ENCODE results near the gene PROSER3. TPM values are rescaled to one million over a fixed set of nuclear protein-coding genes. Genes with fewer than 3 reads are reported as not detected.

The PROSER3 gene
- total RNA-seq, 1 donor from 2014 or later: 6.1 TPM

DNA sequence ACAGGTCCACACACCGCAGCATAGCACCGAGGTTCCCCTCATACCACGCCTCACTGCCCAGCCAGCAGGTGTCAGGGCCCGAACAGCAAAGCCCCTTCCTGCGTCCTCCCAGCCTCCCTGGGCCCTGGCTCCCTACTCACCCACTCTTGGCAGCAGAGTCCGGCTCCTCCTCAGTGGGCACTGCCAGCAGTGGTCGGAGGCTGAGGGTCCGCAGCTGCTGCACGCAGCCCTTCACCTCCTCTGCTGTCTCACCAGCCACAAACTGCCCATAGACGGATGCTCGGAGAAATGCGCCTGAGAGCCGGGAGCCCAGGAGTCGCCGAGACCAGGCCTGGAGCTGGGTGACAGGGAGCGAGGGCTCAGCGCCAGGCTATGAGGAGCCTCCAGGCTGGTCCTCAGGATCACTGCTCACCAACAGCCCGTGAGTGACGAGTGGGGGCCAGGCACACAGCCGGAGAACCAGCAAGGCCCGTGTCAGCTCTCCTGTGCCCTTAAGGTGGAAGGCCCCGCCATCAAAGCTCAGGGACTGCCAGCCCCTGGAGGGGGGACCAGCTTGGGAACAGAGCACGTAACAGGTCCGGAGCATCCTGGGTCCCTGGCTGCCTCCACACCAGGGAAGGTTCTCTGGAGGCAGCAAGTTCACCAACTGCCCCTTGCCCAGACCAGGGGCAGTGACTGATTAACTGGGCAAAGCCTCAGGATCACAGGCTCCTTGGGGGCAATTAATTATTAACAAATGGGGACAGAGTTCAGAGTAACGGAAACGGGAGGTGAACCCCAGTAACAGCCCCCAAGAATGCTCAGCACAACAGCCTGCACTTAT lies 54.5 kb downstream of the PROSER3 start, which contains the start of gene PRODH2:
Gene PRODH2, minus strand, starts transcription at position 626 of the 823 bp plus-strand sequence. Its CDS starts 40 bp downstream, at position 586.
- no peak within 1 kb of the TSS for H3K4me3 ChIP-seq (ENCODE audit: low read depth, low read length)
- DNase-seq (ENCODE audit: low read depth): no peak
- TF ChIP-seq, protein P1, sequence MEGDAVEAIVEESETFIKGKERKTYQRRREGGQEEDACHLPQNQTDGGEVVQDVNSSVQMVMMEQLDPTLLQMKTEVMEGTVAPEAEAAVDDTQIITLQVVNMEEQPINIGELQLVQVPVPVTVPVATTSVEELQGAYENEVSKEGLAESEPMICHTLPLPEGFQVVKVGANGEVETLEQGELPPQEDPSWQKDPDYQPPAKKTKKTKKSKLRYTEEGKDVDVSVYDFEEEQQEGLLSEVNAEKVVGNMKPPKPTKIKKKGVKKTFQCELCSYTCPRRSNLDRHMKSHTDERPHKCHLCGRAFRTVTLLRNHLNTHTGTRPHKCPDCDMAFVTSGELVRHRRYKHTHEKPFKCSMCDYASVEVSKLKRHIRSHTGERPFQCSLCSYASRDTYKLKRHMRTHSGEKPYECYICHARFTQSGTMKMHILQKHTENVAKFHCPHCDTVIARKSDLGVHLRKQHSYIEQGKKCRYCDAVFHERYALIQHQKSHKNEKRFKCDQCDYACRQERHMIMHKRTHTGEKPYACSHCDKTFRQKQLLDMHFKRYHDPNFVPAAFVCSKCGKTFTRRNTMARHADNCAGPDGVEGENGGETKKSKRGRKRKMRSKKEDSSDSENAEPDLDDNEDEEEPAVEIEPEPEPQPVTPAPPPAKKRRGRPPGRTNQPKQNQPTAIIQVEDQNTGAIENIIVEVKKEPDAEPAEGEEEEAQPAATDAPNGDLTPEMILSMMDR (IDR thresholded peaks at IDR 0.05; ENCODE audit: insufficient read depth, low read length, poor library complexity, severe bottlenecking): no peak

DNA sequence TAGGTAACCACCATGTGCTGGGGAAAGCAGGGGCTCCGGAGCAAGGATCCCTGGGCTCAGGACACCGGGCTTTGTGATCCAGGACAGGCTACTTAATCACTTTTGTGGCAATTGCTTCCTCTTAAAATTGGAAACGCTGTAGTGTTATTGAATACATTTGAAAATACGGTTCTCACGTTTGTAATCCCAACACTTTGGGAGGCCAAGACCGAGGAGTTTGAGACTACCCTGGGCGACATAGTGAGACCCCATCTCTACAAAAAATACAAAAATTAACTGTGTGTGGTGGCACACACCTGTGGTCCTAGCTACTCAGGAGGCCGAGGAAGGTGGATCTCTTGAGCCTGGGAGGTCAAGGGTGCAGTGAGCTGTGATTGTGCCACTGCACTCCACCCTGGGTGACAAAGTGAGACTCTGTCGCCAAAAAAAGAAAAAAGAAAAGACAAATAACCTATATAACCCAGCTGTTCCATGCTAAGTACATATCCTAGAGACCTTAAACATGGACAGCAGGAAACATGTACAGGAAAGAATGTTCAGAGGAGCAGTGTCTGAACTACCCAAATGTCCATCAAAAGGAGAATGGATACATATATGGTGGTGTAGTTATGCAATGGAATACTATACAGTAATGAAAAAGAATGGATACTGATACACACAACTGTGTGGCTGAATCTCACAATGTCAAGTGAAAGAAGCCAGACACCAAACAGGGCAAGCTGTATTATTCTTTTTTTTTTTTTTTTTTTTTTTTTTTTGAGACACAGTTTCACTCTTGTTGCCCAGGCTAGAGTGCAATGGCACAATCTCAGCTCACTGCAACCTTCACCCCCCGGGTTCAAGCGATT lies 55.3 kb downstream of the PROSER3 start:
- Histone ChIP-seq H3K36me3 (ENCODE audit: control insufficient read depth, insufficient read depth, low read length) (no peaks in the 10 kb centered on the region), H3K4me3 (ENCODE audit: low read depth, low read length) (no peak overlapping the region), H3K27me3 (ENCODE audit: control insufficient read depth, insufficient read depth, low read length) (peaks cover 8% of the 10 kb centered on the region)
- TF ChIP-seq, protein P1 (IDR thresholded peaks at IDR 0.05; ENCODE audit: insufficient read depth, low read length, poor library complexity, severe bottlenecking): no peak
- no peak for DNase-seq (ENCODE audit: low read depth)

More for the DNA sequence above, 54.5 kb downstream of the PROSER3 start, which contains the start of gene PRODH2:
- H3K36me3 ChIP-seq (ENCODE audit: control insufficient read depth, insufficient read depth, low read length): no peaks in the 10 kb centered on the region
- H3K27me3 ChIP-seq (ENCODE audit: control insufficient read depth, insufficient read depth, low read length): peaks cover 8% of the 10 kb centered on the region

DNA sequence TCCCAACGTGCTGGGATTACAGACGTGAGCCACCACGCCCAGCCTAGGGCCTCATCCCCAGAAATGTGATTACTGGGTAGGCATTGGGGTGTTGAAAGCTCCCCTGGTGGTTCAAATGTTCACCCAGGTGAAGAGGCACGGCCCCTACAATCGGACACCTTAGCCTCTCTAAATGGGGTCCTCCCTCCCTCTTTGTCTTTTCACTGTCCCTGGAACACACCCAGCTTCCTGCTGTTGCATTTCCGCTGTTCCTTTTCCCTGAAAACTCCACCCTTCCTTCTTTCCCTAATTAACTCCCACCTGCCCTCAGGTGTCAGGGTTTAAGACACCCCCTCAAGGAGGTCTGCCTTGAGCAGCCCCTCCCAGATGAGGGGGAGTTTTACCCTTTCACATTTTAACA lies 58.3 kb downstream of the PROSER3 start:
- DNase-seq (ENCODE audit: low read depth): no peak
- no peak overlapping the region for H3K4me3 ChIP-seq (ENCODE audit: low read depth, low read length)
- no peaks in the 10 kb centered on the region for H3K36me3 ChIP-seq (ENCODE audit: control insufficient read depth, insufficient read depth, low read length)
- TF ChIP-seq, protein P1 (IDR thresholded peaks at IDR 0.05; ENCODE audit: insufficient read depth, low read length, poor library complexity, severe bottlenecking): no peak
- H3K27me3 ChIP-seq (ENCODE audit: control insufficient read depth, insufficient read depth, low read length): peaks cover 12% of the 10 kb centered on the region

- no peak overlapping the region for H3K4me3 ChIP-seq (ENCODE audit: low read depth, low read length)
- H3K27me3 ChIP-seq (ENCODE audit: control insufficient read depth, insufficient read depth, low read length): peaks cover 12% of the 10 kb centered on the region
- DNase-seq (ENCODE audit: low read depth): no peak
- H3K36me3 ChIP-seq (ENCODE audit: control insufficient read depth, insufficient read depth, low read length): no peaks in the 10 kb centered on the region
- TF ChIP-seq, protein P1 (IDR thresholded peaks at IDR 0.05; ENCODE audit: insufficient read depth, low read length, poor library complexity, severe bottlenecking): no peak
These were observed 58.9 kb downstream of the PROSER3 start for GRCh38 chr19:35816846-35817245.

GRCh38 chr19:35818445-35818844 lies 60.5 kb downstream of the PROSER3 start:
- no peak overlapping the region for H3K4me3 ChIP-seq (ENCODE audit: low read depth, low read length)
- H3K27me3 ChIP-seq (ENCODE audit: control insufficient read depth, insufficient read depth, low read length): peaks cover 6% of the 10 kb centered on the region
- TF ChIP-seq, protein P1 (IDR thresholded peaks at IDR 0.05; ENCODE audit: insufficient read depth, low read length, poor library complexity, severe bottlenecking): no peak
- H3K36me3 ChIP-seq (ENCODE audit: control insufficient read depth, insufficient read depth, low read length): no peaks in the 10 kb centered on the region
- DNase-seq (ENCODE audit: low read depth): no peak

Other genes with a start within 250 kb of the PROSER3 start
- 219 and 266 TPM in 2 replicates for gene DMKN, start 244.5 kb upstream of the PROSER3 start, total RNA-seq
- gene SBSN, start 229.9 kb upstream of the PROSER3 start, total RNA-seq: not detected in 2 replicates
- not detected in 2 replicates for gene GAPDHS, start 224.7 kb upstream of the PROSER3 start, total RNA-seq
- 160 and 166 TPM in 2 replicates for gene TMEM147, start 212.6 kb upstream of the PROSER3 start, total RNA-seq
- not detected in 2 replicates for gene ATP4A, start 194.5 kb upstream of the PROSER3 start, total RNA-seq
- not detected in 2 replicates for gene PMIS2, start 172.0 kb upstream of the PROSER3 start, total RNA-seq
- gene HAUS5, start 145.4 kb upstream of the PROSER3 start, total RNA-seq: 12.3 and 14.1 TPM in 2 replicates
- gene RBM42, start 129.1 kb upstream of the PROSER3 start, total RNA-seq: 115 and 121 TPM in 2 replicates
- not detected in 2 replicates for gene ETV2, start 116.4 kb upstream of the PROSER3 start, total RNA-seq
- 347 and 569 TPM in 2 replicates for gene COX6B1, start 109.9 kb upstream of the PROSER3 start, total RNA-seq
- gene UPK1A, start 91.7 kb upstream of the PROSER3 start, total RNA-seq: not detected in 2 replicates
- not detected in 2 replicates for gene ZBTB32, start 53.6 kb upstream of the PROSER3 start, total RNA-seq
- gene KMT2B, start 40.2 kb upstream of the PROSER3 start, total RNA-seq: 18.4 and 31.8 TPM in 2 replicates
- 1.9 and 8.8 TPM in 2 replicates for gene IGFLR1, start 15.7 kb upstream of the PROSER3 start, total RNA-seq
- 15.5 and 17.6 TPM in 2 replicates for gene U2AF1L4, start 12.8 kb upstream of the PROSER3 start, total RNA-seq
- gene PSENEN, start 12.5 kb upstream of the PROSER3 start, total RNA-seq: 46.8 and 59.7 TPM in 2 replicates
- 15.1 and 22.0 TPM in 2 replicates for gene LIN37, start 9.6 kb upstream of the PROSER3 start, total RNA-seq
- 0.17 and 0.82 TPM in 2 replicates for gene HSPB6, start 1.1 kb upstream of the PROSER3 start, total RNA-seq
- 2.8 and 3.5 TPM in 2 replicates for gene ARHGAP33, start 17.4 kb downstream of the PROSER3 start, total RNA-seq
- gene PRODH2, start 54.7 kb downstream of the PROSER3 start, total RNA-seq: not detected in 2 replicates
- 0.68 and 0.92 TPM in 2 replicates for gene NPHS1, start 94.3 kb downstream of the PROSER3 start, total RNA-seq
- gene KIRREL2, start 98.7 kb downstream of the PROSER3 start, total RNA-seq: 0.50 and 1.0 TPM in 2 replicates
- gene APLP1, start 110.4 kb downstream of the PROSER3 start, total RNA-seq: 6.3 and 9.3 TPM in 2 replicates
- gene NFKBID, start 142.4 kb downstream of the PROSER3 start, total RNA-seq: 6.1 and 6.2 TPM in 2 replicates
- not detected in 2 replicates for gene HCST, start 144.4 kb downstream of the PROSER3 start, total RNA-seq
- 1.1 TPM in 1 of 2 replicates, not detected in the other for gene TYROBP, start 150.1 kb downstream of the PROSER3 start, total RNA-seq
- 14.4 and 24.8 TPM in 2 replicates for gene LRFN3, start 178.2 kb downstream of the PROSER3 start, total RNA-seq
- gene SDHAF1, start 237.0 kb downstream of the PROSER3 start, total RNA-seq: 47.4 and 49.5 TPM in 2 replicates